SKM-1 (cell line): ENCODE results near the gene SHLD1.

Source experiments
- DNase-seq: peaks from one replicate; lab custom pipeline; 2025; ENCODE audit not compliant: unreplicated experiment; lab: John Stamatoyannopoulos, UW

Gene SHLD1

DNA sequence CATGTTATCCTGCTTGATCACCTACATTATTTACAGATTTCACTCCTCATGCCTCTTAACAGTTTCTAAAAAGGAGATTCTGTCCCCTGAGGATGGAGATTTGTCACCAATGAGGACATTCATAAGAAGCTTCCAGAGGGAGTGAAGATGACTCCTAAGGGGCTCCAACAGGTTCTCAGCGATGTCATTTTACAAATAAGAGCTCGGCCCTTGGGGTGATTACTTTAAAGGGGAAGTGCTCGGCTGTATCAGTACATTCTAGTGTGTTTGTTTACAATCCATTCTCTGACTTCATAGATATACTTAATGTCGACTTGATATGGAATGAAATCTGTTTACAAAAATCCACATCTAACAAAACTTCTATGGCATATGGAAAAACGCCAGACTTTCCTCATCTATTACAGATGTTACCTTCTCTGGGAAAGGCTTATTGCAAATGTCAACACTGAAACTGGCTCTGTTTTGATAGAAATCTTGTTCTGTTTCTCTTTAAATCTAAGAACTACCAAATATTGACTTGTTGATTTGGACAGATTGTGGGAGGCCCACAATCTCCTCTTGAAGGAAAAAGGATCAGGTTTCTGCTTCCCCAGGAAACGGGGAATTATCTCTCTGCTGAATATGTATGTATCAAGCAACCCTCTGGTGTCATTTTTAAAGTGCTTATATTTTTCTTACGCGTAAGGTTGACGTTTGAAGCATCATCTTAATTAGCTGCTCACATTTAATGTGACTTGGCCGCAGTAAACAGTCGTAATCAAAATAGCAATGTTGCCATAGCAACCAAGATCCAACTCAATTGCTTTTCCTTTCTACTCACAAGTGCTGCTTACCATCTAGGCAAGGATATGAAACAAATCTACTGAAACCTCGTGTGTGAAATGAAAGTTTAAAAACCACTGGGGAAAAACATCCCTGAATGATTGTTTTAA, 95.7 kb downstream of the SHLD1 start:
- DNase-seq = no peak

DNA sequence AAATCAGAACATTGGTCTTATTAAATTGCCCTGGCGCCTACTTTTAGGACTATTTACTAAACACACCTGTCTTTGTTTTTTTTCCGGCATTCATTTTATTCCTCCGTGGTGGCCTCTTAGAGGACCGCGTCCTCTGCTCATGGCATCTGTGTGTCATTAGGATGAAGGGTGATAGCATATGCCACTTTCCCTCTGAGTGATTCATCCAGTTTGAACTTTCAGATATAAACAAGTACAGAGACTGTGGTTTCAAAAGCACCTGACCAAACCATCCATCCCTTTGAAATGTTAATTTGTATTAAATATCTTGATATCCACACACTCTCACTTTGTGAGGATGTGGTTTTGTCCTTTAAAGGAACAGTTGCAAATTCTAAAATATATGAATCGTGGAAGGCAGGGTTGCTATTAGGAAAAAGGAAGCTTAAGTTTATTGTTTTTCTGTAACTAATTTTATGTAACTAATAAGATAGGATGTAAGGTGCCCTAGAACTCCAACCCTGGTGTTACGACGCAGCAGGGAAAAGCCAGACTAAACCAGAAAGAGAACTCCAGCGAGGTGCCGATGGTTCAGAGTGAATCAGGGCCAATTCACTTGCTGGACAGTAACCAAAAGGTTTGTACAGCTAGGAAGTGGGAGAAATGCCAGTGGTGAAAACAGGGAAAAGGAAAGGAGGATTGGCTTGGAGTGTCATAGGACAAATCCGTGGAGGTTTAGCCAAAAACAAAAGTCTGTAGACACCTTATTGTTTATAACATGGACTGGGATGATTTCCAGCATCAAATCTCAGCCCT, 98.7 kb downstream of the SHLD1 start:
- no peak for DNase-seq

DNA sequence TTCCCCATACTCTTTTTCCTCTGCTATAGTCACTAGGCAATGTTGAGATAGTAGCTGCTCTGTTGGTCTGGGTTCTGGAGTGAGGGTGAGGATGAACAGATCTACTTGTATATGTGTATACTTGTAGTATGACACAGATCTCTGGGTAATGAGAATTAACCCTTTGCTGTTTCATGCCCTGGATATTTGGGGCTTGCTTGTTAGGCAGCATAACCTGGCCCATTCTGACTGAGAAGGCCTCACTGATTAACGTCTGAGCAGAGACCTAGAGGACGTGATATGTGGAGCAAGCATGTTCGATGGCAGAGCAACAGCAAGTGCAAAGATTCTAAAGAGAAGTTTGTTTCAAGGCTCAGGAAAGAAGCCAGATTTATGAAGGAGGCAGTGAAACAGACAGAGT, 105.7 kb downstream of the SHLD1 start:
- no peak for DNase-seq

DNA sequence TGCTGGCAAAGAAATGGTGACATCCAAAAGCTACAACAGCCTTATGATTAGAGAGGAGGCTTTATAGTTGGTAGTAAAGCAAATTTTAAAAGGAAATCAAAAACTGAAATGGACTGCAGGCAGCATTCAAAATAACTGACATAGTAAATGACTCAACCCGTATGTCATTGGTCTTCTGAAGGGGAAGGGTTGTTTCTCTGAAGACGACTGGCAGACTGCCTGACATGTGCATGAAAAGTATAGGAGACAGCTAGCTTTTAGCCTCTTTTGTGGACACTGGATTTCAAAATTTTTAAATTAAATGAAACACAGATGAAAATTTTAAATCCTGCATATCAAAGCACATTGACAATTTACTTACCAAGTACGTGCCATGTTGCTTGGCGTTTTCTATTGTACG, 109.4 kb downstream of the SHLD1 start:
- DNase-seq = no peak

DNA sequence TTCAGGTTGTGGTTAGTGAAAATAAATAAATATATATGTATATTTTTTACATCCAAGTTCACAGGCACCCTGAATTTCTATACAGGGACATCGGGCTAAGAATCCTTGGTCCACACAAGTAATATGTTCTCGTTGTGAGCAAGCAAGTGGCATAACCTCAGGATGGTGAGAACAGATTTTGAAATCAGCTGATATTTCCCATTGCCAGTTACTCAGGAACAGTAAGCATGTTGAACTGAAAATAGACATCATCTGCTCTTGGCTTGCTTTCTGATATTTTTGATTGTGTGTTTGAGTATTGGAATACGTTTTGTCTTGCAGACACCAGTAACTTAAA, 112.5 kb downstream of the SHLD1 start:
- no peak for DNase-seq

DNA sequence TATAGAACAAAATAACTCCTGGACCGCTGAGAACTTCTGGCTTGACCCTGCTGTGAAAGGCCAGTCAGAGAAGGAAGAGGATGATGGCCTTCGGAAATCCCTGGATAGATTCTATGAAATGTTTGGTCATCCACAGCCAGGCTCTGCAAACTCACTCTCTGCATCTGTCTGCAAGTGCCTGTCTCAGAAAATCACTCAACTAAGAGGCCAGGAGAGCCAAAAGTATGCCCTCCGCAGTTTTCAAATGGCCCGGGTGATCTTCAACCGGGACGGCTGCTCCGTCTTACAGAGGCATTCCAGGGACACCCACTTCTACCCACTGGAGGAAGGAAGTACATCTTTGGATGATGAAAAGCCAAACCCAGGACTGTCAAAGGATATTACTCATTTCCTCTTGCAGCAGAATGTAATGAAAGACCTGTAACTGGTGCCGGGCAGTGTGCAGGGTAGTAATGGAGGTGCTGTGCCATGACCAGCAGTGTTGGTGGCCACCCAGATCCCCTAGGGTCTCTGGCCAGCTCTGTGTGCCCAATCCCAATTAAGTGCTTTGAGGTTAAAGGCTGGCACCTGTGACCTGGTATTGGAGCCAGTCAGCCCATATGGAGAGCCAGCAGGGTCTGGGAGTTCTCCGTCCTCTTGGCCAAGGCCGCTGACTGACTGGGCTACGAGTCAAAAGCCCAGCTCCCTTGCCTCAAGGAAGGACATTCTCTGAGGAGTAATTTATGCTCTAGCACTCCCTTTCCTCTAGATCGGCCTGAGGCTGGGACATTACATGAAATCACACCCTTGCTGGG, 113.0 kb downstream of the SHLD1 start:
- peak; percentile 24 for DNase-seq

DNA sequence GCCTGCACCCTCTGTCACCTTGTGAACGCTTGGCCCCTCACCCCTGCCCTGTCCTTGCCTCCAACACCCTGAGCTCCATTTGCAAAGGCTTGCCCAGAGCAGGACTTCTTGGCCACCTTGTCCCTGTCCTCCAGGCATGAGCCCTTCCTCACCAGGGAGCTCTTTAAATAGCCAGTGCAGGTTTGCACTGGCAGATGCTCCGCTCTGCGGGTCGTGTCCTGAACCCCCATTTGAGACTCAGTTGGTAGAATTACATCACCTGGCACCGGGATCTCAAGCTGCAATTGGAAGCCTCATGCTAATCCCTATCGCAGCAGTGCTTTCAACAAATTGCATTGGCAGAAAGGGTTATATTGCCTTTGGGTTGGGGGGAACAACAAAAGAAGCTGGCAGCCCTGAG, 114.2 kb downstream of the SHLD1 start:
- no peak for DNase-seq

DNA sequence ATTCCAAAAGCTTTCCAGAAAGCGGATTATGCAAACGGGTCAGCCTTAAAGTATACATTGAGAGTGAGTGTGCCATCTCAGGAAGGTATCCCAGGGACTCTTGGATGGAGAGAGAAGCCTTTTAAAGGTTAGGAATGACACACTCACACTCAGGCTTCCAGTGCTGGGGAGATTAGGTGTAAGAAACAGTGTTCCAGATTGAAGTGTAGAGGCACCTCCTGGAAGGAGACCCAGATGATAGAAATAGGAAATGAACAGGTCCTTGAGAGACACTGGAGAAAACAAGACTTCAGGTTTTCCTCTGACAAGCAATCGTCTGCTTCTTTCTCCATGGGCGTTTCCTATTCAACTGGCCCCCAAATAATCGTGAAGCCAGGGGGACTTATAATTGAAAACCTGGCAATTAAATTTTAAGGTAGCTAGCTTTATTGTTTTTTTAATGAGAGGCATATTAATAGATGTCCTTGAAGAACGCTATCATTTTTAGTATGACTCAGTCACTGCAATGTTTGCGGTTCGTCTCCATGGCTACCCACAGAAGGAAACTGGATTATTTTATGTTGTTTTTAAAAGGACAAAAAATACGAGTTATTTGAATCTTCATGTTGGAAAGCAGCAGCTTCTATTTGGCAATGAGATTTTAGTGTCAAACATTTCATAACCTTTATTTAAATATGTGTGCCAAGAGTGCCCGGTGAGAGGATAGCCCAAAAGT, 114.8 kb downstream of the SHLD1 start:
- DNase-seq = no peak

DNA sequence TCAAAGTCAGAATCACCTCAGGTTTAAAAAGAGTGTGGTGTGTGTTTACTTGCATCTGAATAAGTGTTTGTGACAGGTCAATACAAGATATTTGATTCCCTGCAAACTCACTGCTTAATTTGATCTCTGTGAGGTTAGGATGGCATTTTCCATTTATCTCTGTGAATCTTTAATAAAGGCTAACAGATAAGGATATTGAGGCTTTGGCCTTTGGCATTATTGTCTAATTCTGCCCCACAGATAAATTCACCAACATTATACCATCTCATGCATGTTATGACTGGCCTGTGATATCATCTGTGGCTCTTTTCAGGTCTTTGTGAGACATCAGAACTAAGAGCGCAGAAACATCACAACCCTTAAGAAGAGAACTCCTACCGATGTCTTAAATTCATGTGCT, 115.4 kb downstream of the SHLD1 start:
- no peak for DNase-seq

DNA sequence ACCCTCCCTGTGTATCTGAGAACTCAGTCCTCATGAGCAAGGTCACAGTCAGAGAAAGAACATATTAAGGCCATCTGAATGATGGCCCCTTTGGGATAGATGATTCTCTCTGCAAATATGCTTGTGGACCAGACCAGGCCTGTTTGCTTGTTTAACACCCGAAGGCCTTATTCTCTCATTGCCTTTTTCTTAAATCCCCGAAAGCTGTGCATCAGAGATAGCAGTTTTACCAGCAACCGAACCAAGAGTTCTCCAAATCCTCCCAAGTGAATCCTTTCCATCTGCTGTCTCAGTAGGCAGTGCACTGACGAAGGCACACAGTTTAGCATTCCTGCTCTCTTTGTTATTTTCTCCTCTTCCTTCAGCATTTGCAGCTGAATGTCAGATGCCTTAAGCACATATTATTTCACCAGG, 120.4 kb downstream of the SHLD1 start:
- DNase-seq = no peak

DNA sequence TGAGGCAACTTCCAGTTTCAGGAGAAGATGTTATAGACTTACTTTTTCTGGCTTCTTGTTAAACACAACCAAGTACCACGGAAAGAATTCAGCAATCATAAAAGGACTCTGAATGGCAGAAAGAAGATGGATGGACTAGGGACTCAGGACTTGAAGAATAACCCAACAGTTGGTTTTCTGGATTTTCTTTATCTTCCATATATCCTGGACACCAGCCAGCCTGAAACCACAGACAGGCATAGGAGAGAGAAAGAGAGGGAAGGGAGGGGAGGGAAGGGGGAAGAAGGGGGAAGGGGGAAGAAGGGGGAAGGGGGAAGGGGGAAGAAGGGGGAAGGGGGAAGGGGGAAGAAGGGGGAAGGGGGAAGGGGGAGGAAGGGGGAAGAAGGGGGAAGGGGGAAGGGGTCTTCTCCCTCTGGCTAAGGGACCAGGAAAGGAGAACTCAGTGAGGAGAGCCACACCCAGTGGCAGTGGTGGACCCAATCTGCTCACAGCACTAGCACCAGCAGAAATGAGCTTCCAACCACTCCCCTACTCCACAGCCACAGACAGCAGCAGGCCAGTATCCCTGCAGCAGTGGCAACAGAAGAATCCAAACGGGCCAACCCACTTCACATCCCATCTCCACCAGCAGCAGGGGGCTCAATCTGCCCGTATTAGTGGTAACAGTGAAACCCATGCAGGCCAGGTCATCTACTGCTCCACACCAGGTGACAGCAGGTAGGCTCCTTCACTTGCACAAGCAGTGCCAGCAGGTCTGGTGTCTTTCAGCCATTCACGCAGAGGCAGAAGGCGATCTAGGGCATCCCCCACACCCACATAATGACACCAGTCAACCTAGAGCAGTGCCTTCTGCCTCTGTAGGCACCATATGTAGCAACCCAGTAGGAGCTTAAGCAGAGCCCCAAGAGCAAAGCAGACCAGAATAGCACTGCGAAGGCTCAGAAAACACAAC, 121.5 kb downstream of the SHLD1 start:
- DNase-seq = no peak

DNA sequence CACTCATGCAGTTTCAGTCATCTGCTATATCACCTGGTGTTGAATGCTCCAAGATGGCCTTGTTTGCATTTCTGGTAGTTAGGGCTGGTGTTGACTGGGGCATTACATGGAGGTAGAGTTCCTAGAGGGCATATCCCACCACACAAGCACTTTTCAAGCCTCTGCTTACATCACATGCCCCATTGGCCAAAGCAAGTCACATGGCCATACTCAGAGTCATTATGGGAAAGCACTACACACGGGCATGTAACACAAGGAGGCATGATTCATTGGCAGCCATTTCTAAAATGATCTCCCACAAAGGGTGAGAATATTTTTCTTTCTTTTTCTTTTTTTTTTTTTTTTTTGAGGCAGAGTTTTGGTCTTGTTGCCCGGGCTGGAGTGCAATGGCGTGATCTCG, 126.9 kb downstream of the SHLD1 start:
- DNase-seq = no peak

DNA sequence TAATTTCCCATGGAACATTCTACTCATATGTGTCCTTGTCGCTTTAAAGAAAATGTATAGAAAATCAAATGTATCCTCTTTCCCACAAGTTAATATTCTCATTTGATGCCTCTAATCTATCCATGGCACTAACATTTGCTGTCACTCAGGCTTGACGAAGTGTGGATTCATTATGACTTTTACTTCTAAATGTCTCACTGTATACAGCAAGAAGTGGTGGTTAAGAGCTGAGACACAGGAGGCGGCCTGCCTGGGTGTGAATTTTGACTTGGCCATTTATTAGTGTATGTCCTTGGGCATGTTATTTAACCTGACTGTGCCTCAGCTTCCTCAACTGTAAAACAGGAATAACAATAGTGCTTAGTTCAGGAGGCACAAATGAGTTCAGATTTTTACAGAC, 130.1 kb downstream of the SHLD1 start:
- no peak for DNase-seq

DNA sequence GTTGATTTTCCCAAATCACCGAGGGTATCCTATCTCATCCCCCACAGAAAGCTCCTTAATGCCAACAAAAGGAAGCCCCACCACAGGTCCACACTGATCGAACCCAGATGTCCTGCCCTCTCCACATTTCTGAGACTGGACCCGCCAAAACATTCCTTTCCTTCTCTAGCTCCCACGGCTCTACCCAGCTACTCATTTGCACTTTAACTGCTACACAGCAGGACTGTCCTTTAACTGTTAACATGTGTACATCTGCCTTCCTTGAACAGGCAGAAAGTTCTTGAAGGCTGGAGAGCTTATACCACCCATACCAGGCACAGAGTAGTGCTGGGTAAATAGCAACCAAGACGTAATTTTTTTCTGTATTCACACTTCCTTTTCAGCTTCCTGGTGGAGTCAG, 131.5 kb downstream of the SHLD1 start:
- DNase-seq = no peak

DNA sequence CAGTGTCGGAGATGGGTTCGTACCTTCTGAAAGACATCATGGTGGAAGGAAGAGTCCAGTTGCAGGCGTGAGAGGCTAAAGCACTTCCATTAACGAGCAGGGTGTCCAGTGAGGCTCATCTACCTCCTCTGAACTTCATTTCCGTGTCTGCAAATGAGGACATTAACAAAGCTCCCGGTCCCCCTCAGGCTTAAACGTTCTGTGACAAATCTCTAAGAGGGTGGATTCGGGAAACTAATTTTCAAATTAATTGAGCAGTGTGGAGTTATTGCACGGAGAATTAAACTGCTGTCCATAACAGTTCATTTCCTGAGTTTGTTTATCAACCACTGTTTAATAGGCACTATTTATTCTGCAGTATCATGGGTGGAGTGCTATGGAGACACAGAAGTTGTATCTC, 132.0 kb downstream of the SHLD1 start:
- no peak for DNase-seq

DNA sequence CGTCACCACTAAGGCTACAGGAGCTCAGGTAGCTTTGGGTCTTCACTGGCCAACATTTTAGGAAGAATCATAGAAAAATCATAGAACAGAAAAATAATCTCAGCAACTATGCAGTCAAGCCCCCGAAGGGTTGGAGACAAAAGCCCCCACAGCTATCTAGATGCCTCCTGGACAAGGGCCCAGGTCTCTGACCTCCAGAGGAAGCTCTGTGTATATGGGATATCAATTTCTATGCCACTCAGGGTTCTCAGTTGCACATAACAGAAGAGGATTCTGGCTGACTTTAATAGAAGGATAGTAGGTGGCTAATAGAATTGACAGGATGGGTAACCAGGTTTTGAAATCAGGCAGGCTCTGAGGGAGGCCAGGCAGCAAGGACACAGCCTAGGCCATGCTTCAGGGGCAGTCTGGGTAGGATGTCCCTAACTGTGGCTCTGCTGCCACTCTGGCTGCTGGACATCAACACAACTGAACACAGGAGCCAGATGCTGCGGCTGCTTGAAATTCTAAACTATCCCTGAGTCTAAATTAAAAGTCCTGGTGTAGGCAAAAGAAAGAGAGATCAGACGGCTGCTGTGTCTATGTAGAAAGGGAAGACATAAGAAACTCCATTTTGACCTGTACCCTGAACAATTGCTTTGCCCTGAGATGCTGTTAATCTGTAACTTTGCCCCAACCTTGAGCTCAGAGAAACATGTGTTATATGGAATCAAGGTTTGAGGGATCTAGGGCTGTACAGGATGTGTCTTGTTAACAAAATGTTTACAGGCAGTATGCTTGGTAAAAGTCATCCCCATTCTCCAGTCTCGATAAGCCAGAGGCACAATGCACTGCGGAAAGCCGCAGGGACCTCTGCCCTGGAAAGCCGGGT, 134.5 kb downstream of the SHLD1 start:
- DNase-seq = no peak

DNA sequence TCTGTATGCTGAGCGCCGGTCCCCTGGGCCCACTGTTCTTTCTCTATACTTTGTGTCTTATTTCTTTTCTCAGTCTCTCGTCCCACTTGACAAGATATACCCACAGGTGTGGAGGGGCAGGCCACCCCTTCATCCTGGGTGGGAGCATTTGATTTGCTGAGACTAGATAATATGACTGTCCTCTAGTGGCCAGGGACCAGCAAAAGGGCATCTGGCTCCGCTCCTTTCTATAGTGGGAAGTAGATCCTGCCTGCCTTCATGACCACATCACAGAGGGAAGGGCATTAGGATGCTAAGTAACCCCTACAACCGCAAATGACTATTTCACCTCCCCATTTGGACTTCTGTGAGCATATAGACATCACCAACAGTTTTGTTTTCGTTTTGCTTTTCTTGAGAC, 135.7 kb downstream of the SHLD1 start:
- DNase-seq = no peak

DNA sequence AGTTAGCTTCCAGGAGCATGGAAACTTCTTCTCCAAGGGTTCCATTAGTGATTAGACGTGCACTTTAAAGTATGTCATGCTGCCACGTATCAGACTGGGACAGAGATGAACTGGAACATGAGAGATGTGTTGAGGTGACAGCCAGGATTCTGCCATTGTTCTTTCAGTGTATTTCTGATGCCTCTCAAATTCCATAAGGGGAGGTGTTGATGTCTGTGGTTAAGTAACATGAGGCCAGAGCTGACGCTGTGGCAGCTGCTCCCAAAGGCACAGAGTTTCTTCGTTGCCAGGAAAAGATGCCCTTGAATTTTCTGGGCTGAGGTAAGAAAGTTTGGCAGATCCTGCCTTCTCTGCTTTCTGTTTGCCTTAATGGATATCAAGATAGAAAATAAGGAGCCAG, 136.6 kb downstream of the SHLD1 start:
- DNase-seq = no peak

DNA sequence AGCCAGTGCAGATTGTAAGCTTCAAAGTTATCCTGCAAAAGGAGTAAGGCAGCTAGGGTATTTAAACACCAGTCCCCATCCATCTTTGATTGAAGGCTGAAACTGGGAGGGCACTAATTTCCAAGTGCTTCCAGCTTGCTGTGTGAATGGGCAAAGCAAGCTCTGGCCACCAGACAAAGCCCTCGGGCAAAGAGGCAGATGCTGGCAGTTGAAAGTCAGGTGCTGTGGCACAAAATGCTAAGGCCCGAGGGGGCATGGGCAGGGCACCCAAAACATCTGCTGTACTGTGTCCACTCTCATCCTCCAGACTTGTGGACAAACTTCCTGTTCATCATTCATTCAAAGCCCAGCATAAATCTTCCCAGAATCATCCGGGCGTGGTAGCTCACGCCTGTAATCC, 137.2 kb downstream of the SHLD1 start:
- no peak for DNase-seq
